ENCODE data around the gene IFT27.

IFT27 gene

DNA sequence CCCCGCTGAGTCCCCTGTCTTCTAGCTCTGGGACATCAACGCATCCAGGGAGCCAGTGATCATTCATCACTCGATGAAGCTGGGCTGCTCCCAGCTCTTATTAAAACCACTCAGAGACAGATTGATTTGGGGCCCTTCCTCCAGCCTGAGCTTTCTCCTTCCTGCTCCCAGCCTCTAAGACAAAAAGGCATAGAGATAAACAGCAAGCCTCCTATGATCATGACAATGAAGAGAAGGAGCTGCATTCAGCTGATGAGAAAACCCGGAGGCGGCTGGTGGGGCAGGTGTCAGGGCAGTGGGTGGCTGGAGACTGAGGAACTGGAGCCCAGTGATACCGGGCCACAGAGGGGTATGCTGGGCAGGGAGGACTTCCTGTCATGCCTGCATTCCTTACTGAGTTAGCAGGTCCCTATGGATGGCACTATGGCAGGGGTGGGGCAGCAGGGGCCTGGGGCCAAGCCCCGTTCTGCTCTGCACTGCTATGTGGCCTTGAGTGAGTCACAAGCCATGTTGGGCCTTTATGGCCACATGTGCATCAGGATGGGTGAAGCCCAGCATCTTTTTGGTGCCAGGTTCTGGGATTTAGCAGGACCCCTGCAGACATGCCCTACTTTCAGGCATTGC is 20.7 kb upstream of the IFT27 start:
- DNase-seq (ENCODE audit: low read depth), result no peak

- DNase-seq (ENCODE audit: low read depth), result no peak
These were observed 19.7 kb upstream of the IFT27 start for GRCh38 chr22:36795633-36796032.

GRCh38 chr22:36790648-36791047 is 14.7 kb upstream of the IFT27 start:
- DNase-seq (ENCODE audit: low read depth), result no peak

DNA sequence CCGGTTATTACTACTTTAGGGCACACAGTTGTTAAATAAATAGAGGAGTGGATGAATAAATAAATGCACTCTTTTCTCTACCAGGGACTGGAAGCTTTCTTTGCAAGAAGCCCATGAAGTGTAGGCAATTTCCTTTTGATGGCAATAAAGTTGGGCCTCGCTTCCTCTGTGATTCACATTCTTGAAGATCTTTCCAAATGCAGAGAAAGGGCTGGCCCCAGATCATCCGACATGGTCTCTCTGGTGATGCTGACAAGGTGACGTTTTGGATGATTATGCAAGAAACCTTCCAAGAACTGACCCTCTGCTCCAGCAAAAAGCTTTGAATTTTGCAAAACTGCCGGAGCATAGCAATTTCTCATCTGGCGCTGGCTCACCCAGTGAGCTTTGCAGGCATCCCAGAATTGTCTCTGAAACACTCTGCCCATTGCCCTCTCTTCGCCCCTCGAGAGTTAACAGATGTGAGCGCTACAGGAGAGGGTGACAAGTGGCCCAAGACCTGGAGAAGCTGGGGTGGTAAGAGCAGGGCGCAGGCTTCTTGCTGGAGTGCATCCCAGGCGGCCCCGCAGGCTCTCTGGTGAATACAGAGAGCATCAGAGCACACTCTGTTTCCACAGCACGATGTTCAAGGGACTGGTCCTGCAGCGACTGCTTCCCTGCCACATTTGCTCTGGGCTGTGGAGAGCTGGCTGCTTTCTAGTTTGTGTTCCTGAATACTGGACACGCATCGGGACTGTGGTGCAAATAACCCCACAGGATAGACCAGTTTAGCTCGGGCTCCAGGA is 11.5 kb upstream of the IFT27 start:
- DNase-seq (ENCODE audit: low read depth), result no peak

DNA sequence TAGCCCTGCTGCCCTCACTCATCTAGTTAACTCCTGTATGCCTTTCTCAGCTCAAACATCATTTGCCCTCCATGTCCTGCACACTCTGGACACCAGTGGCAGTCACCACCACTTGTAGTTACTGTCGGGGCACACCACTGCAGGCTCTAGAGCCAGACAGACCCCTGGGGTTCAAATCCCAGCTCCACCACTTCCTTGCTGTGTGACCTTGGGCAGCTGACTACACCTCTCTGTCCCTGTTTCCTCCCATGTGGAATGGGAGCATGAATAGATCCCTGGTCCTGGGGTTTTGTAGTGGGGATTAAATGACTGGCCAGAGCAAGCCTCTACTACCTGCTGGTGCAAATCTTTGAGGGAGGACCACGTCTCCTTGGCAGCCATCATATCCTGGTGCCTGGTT is 7.8 kb upstream of the IFT27 start:
- DNase-seq (ENCODE audit: low read depth), result no peak

- peak; percentile 76 for DNase-seq (ENCODE audit: low read depth)
These were observed 6.0 kb upstream of the IFT27 start for GRCh38 chr22:36781656-36782627.

- DNase-seq (ENCODE audit: low read depth), result no peak
These were observed 2.1 kb upstream of the IFT27 start for GRCh38 chr22:36778020-36778419.

GRCh38 chr22:36776722-36777121 is 803 bp upstream of the IFT27 start:
- DNase-seq (ENCODE audit: low read depth), result no peak

GRCh38 chr22:36775586-36775963 is 344 bp downstream of the IFT27 start:
- peak; percentile 3 for DNase-seq (ENCODE audit: low read depth)

DNA sequence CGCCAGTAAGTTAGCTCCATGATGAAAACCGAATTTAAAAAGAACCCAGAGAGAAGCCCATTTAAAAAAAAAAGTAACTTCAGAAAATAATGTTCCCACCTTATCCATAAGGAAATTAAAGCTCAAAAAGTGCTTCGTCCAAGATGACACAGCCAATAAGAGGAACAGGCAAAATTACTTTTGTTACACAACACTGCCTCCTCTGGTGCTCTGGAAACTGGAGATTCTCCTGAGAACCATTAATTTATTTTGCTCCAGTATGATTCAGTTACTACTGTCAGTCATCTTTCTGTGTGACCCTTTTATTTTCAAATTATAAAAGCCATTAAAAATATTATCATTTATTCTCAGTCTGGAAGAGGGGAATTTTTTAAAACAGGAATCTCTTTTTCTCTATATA is 2.0 kb downstream of the IFT27 start:
- DNase-seq (ENCODE audit: low read depth), result no peak

GRCh38 chr22:36772451-36772850 is 3.5 kb downstream of the IFT27 start:
- DNase-seq (ENCODE audit: low read depth), result no peak

DNA sequence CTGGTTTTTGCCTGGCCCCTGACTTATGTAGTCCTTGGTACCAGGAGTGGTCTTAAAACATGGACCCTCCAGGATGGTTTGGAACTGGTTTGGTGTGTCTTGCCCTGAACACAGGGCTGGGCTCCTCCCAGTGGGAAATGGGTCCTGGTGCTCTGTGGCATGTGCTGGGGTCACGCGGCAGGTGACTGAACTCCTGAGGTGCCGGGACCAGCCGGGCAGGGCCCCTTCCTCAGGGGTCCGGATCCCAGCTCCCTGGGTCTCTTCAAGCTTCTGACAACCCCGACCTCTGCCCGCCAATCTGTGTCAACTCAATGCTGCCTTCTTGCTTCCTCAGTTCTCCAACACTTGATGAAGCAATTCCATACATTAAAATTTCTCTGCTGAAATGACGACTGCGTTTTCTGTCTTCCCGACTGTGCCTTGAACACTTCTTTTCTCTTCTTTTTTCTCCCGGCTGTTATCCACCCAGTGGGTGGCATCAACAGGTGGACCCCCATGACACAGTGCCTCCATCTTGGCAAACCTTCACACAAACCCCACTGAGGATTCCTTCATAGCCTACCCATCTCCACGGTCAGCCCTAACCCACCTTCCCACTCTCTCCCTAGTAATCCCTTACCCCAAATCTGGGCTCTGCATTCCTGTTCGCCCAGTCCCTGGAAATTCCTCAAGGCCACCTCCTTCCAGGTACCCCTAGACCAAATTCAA is 4.4 kb downstream of the IFT27 start:
- no peak for DNase-seq (ENCODE audit: low read depth)

GRCh38 chr22:36770513-36771231 is 5.2 kb downstream of the IFT27 start:
- no peak for DNase-seq (ENCODE audit: low read depth)

- DNase-seq (ENCODE audit: low read depth), result no peak
These were observed 6.1 kb downstream of the IFT27 start for GRCh38 chr22:36769541-36770512.

DNA sequence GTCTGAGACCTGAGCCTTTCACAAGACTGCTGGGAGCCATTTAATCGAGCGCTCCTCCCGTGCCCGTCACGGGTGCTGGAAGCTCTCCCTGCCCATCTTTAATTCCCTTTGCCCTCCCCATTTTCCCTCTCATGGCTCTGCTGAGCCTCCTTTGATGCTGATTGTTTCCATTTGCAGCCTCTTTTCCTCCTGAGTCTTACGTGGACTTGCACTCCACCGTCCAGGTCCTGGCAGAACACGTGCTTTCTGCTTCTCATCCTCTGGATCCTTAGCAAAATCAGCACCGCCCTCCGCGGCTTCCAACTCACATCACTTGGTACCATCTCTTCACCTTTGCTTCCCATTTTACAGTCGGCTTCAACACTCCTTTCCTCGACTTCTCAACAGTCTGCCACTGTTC is 7.3 kb downstream of the IFT27 start:
- no peak for DNase-seq (ENCODE audit: low read depth)

DNA sequence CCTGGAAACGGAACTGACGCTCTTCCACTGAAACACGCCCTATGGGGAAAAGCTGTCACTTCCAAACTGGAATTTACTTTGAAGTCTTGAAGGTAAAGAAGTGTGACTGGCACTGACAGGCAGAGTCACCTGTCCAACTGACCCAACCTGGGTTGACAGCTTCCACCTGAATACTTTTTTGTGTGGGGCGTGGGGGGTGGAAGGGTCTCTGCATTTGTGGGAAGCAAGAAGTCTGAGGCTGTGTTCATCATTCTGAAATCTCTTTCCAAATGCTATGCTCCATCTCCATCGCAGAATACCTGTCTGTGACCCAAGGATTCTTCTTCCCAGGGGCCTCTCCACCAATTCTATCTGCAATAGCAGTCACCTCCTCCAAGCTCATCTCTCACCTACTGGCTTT is 7.8 kb downstream of the IFT27 start:
- DNase-seq (ENCODE audit: low read depth), result no peak

DNA sequence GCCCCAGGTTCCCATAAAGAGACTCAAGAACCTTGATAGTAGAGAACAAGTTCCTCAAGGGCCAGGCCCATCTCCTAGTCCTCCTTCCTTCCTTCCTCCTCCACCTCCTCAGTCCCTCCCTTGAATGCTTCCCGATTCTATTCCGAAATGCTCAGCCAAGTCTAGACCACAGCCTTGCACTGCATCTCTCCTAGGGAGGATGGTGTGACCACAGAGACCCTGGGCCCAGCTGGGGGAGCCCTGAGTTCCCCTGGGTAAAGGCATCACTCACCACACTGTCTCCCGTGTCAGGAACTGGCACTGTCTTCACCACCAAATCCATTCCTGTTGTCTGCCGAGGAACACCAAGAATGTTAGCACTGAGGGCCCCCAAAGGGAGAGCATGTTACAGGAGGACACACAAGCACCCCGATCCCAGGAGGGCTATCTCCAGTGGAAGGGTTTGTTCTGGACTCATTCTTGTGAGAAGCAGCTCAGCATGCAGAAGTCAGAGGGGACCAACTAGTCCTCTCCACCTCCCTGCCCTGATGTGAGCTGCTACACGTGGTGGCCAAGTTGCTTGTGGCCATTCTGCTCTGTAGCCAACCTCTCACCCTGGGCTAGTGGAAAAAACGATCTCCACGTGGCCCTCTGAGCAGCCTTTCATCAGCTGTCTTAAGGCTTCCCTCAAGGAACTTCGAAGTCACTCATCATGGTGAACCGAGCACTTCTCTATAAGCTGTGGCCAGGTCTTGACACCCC is 8.7 kb downstream of the IFT27 start:
- DNase-seq (ENCODE audit: low read depth), result no peak

DNA sequence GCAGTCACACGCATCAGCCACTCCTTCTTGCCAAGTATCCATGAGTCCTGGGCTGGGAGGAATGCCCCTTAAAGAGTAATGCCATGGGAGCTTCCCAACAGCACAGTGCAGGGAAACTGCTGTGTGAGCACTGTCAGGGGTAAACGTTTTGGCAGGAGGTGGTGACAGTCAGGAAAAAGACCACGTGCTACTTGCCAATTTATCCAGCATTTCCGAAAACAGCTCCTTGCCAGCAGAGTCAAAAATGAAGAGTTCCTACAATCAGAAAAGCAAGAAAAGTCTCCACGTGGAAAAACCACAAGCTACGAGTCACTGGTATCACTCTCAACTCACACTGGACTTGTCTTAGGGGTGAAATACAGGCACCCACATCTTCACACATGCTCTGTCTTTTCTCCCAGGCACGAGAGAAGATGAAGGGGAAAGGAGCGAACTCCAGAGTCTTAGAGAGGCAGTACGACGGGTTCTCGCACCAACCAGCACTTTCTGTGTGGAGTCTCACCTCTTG is 9.9 kb downstream of the IFT27 start:
- no peak for DNase-seq (ENCODE audit: low read depth)
